ENCODE data around the gene RBBP8NL. TPM values are rescaled to one million over a fixed set of nuclear protein-coding genes. Genes with fewer than 3 reads are reported as not detected.

Gene RBBP8NL
- total RNA-seq, 1 experiment from 2014 or later, result 39.2 TPM

DNA sequence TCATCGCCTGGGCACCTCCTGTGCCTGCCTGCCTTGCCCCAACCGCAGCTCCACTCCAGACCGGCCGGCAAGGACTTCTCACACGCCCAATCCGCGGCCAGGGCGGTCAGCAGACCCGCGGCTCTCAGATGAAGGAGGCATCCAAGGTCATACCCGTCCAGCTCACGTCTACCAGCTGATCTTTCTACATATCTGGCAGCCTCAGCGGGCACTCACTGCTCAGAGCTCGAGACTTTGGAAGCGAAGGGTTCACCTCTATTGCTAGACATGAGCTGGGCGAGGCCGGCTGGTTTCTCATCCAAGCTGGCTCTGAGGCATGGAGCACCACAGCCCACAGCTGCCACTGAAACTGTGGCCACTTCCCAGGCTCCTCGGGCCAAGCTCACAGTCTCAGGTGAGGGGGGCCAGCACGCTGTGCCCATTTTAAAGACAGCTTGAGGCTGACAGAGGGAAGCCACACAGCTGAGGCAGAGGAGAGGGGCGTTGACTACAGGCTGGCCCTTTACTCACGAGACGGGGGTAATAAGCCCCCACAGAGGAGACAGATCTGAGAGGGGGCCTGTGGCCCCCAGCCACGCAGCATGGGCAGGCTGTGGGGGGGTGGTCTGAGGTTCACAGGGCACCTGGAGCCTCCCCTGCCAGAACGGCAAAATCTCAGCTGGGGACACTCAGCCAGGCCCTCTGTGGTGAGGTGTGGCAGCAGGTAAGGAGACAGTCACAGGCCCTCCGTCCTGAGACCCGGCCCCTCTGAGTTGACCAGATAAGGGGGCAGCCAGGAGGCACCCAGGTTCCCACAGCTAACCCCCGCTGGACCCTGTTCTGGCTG, 62.2 kb downstream of the RBBP8NL start:
- peaks cover 82% of the 10 kb centered on the region for H3K36me3 Mint-ChIP-seq (ENCODE audit: insufficient read depth, unreplicated experiment)
- no peak for DNase-seq
- intact Hi-C loops (cut with micrococcal nuclease; ENCODE audit: unreplicated experiment), result loop anchor here (5.0 kb wide), 1 partner anchor 128 kb away; the partner anchor contains the start of gene OSBPL2
- H3K27ac Mint-ChIP-seq (ENCODE audit: unreplicated experiment), result peak overlapping the region; percentile 94
- Histone ChIP-seq H3K9me3 (no peaks in the 10 kb centered on the region), H3K27me3 (replicated peaks; ENCODE audit: control insufficient read depth, insufficient read depth, low read length) (no peaks in the 10 kb centered on the region), H3K4me3 (ENCODE audit: low read depth, low read length) (peak overlapping the region; percentile 94), H3K4me1 (peaks cover 80% of the 10 kb centered on the region), H3K36me3 (ENCODE audit: control insufficient read depth, insufficient read depth, low read length) (peaks cover 21% of the 10 kb centered on the region)
- no peaks in the 10 kb centered on the region for H3K9me3 Mint-ChIP-seq (ENCODE audit: unreplicated experiment)
- BruUV-seq (replicated peaks), result no TSS peak
- H3K4me1 Mint-ChIP-seq (ENCODE audit: low read depth, unreplicated experiment), result peaks cover 55% of the 10 kb centered on the region
- TF ChIP-seq, protein P1, sequence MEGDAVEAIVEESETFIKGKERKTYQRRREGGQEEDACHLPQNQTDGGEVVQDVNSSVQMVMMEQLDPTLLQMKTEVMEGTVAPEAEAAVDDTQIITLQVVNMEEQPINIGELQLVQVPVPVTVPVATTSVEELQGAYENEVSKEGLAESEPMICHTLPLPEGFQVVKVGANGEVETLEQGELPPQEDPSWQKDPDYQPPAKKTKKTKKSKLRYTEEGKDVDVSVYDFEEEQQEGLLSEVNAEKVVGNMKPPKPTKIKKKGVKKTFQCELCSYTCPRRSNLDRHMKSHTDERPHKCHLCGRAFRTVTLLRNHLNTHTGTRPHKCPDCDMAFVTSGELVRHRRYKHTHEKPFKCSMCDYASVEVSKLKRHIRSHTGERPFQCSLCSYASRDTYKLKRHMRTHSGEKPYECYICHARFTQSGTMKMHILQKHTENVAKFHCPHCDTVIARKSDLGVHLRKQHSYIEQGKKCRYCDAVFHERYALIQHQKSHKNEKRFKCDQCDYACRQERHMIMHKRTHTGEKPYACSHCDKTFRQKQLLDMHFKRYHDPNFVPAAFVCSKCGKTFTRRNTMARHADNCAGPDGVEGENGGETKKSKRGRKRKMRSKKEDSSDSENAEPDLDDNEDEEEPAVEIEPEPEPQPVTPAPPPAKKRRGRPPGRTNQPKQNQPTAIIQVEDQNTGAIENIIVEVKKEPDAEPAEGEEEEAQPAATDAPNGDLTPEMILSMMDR (IDR thresholded peaks at IDR 0.05; ENCODE audit: insufficient read depth in 1 of 2, low read depth in 1 of 2, low read length in 1 of 2, severe bottlenecking in 1 of 2, unreplicated experiment in 1 of 2), result no peak
- ChIA-PET CTCF (interaction anchor here (0.5 to 10.9 kb wide), 9 partner anchors 9 to 63 kb away, joined by 3 to 188 read pairs (median 5); no protein-coding TSS in a partner anchor), POLR2A (interaction anchor here (0.5 to 4.7 kb wide), 12 partner anchors 10 to 1698 kb away, joined by 3 to 43 read pairs (median 4); partner anchors contain the start of genes RPS21 and TCEA2)
- peak overlapping the region; percentile 70 for H3K4me3 Mint-ChIP-seq (ENCODE audit: unreplicated experiment)
- no peaks in the 10 kb centered on the region for H3K27me3 Mint-ChIP-seq (ENCODE audit: insufficient read depth, unreplicated experiment)

DNA sequence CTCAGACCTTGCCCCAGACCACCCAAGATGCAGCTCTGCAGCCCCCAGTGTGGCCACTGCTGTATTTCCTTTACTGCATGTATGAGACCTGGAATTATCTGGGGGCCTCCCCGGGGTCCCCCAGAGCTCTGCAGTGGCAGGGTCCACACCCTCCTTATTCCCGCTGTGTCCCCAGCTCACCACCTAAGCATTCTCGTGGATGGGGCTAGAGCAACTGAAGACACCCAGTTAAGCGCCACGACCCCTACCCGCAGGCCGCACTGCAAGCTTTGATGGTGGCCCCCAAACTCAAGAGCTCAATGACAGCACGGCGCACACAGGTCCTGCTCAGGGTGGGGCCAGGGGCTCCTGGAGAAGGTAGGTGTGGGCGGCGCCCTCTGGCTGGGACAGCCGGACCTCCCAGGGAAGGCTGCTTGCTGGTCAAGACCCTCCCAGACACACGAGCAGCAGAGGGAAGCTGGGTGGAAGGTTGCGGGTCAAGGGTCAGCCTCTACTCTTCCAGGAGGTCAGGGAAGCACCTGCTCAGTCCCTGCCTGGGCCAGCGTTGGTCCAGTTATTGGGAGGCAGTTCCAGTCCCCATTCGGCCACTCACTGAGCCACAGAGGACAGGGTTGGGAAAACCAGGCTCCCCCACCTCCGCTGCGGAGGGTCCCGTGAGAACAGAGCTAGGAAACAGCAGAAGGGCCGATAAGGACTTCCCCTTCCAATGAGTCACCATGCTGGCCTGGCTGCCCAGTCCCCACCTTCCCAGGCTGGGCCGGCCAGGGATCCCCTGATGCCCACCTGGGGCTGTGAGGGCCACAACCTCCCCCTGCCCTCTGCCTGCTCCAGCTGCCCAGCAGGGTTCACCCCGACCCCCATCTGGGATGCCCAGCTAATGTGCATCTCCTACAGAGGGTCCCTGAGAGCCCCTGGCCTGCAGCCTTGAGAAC, 63.2 kb downstream of the RBBP8NL start:
- Mint-ChIP-seq H3K9me3 (ENCODE audit: unreplicated experiment) (no peaks in the 10 kb centered on the region), H3K4me1 (ENCODE audit: low read depth, unreplicated experiment) (peaks cover 56% of the 10 kb centered on the region), H3K27ac (ENCODE audit: unreplicated experiment) (peak overlapping the region; percentile 94), H3K36me3 (ENCODE audit: insufficient read depth, unreplicated experiment) (peaks cover 89% of the 10 kb centered on the region), H3K4me3 (ENCODE audit: unreplicated experiment) (peak overlapping the region; percentile 70), H3K27me3 (ENCODE audit: insufficient read depth, unreplicated experiment) (no peaks in the 10 kb centered on the region)
- DNase-seq, result peak in 1 of 2 experiments; percentile 61
- Histone ChIP-seq H3K4me1 (peaks cover 78% of the 10 kb centered on the region), H3K9me3 (no peaks in the 10 kb centered on the region), H3K27me3 (replicated peaks; ENCODE audit: control insufficient read depth, insufficient read depth, low read length) (no peaks in the 10 kb centered on the region), H3K36me3 (ENCODE audit: control insufficient read depth, insufficient read depth, low read length) (peaks cover 24% of the 10 kb centered on the region), H3K4me3 (ENCODE audit: low read depth, low read length) (0 out of 2 replicates have a peak overlapping the region, but pooled peaks have one; percentile 5)
- TF ChIP-seq, protein P1 (IDR thresholded peaks at IDR 0.05; ENCODE audit: insufficient read depth in 1 of 2, low read depth in 1 of 2, low read length in 1 of 2, severe bottlenecking in 1 of 2, unreplicated experiment in 1 of 2), result peak in 1 of 2 experiments; percentile 41
- POLR2A ChIA-PET, result interaction anchor here (0.8 to 2.5 kb wide), 3 partner anchors 14 to 22 kb away, joined by 3 to 16 read pairs (median 5); partner anchors contain the start of gene RPS21
- intact Hi-C loops (cut with micrococcal nuclease; ENCODE audit: unreplicated experiment), result no loop called here
- no TSS peak for BruUV-seq (replicated peaks)
- CTCF ChIA-PET, result interaction anchor here (0.6 to 10.9 kb wide), 6 partner anchors 15 to 288 kb away, joined by 3 to 188 read pairs (median 5); partner anchors contain the start of gene RPS21
